Measurements from ENCODE around the gene CTIF. TPM values are rescaled to one million over a fixed set of nuclear protein-coding genes. Genes with fewer than 3 reads are reported as not detected.

CTIF gene
- polyA plus RNA-seq, 1 of the 3 experiments (the other 2 are of a cell fraction): 47.2 TPM

GRCh38 chr18:48608581-48608980 lies 69.8 kb downstream of the CTIF start:
- ChIA-PET POLR2A (no interaction called here), CTCF (interaction anchor here (1.5 kb wide), 2 partner anchors 14 to 133 kb away, joined by 3 to 6 read pairs; no protein-coding TSS in a partner anchor)
- Histone ChIP-seq H3K9me3 (no peaks in the 10 kb centered on the region), H3K4me1 (ENCODE audit: control insufficient read depth in 1 of 2, insufficient read depth in 2 of 2, low read depth in 1 of 2, low read length in 1 of 2) (peaks cover 25 to 45% of the 10 kb centered on the region in 2 experiments; a peak in 3 of 4 replicates), H3K4me3 (ENCODE audit: low read depth in 2 of 2, low read length in 1 of 2) (no peak overlapping the region), H3K36me3 (replicated peaks in 1 of 2; ENCODE audit: control insufficient read depth in 1 of 2, insufficient read depth in 2 of 2, low read length in 1 of 2) (no peaks in the 10 kb centered on the region), H3K9ac (no peak overlapping the region), H3K4me2 (no peak overlapping the region), H4K20me1 (ENCODE audit: insufficient read depth) (peaks cover 86% of the 10 kb centered on the region), H3K79me2 (ENCODE audit: insufficient read depth) (peaks cover 91% of the 10 kb centered on the region), H3K27me3 (ENCODE audit: insufficient read depth) (no peaks in the 10 kb centered on the region), H3F3A (replicated peaks; ENCODE audit: insufficient read depth) (no peaks in the 10 kb centered on the region), H3K9me2 (no peaks in the 10 kb centered on the region), H3K27ac (ENCODE audit: low read depth in 2 of 2, low read length in 1 of 2) (no peak overlapping the region), H2AFZ (ENCODE audit: low read depth) (no peak overlapping the region)
- no peak for DNase-seq
- 98% methylated on average over 5 of the region's 5 CpGs for WGBS (ENCODE audit: low lambda C conversion rate)
- TF ChIP-seq TCF12 (IDR thresholded peaks at IDR 0.05) (no peak), TAF1 (IDR thresholded peaks at IDR 0.05; ENCODE audit: borderline replicate concordance, low read depth, low read length) (no peak)

DNA sequence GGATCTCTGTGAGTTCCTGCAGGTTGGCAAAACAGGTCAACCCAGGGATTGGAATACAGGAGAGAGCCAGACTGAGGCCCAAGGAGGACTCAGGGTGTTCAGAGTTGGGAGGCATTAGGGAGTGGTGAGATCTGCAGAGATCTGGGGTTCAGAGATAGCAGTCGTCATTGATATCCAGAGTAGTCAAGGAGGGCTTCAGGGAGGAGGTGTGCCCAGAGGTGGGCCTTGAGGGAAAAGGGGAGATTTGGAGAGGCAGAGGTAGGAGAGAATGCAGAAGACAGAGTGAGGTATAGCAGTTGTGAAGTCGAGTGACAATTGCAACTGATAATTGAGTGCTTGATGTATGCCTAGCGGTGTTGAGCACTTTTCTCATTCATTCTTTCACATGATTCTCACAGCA lies 70.3 kb downstream of the CTIF start:
- Histone ChIP-seq H3K9me2 (no peaks in the 10 kb centered on the region), H3K79me2 (ENCODE audit: insufficient read depth) (peaks cover 95% of the 10 kb centered on the region), H4K20me1 (ENCODE audit: insufficient read depth) (peaks cover 92% of the 10 kb centered on the region), H3K27ac (ENCODE audit: low read depth in 2 of 2, low read length in 1 of 2) (no peak overlapping the region), H3K9me3 (no peaks in the 10 kb centered on the region), H3K27me3 (ENCODE audit: insufficient read depth) (no peaks in the 10 kb centered on the region), H2AFZ (ENCODE audit: low read depth) (no peak overlapping the region), H3K4me1 (ENCODE audit: control insufficient read depth in 1 of 2, insufficient read depth in 2 of 2, low read depth in 1 of 2, low read length in 1 of 2) (peaks cover 25 to 50% of the 10 kb centered on the region in 2 experiments; a peak in 3 of 4 replicates), H3K4me3 (ENCODE audit: low read depth in 2 of 2, low read length in 1 of 2) (no peak overlapping the region), H3K36me3 (replicated peaks in 1 of 2; ENCODE audit: control insufficient read depth in 1 of 2, insufficient read depth in 2 of 2, low read length in 1 of 2) (no peaks in the 10 kb centered on the region), H3F3A (replicated peaks; ENCODE audit: insufficient read depth) (no peaks in the 10 kb centered on the region), H3K4me2 (no peak overlapping the region), H3K9ac (no peak overlapping the region)
- ChIA-PET CTCF (interaction anchor here (1.5 kb wide), 1 partner anchor 14 kb away, joined by 3 read pairs; no protein-coding TSS in a partner anchor), POLR2A (no interaction called here)
- 96% methylated on average over 3 of the region's 3 CpGs for WGBS (ENCODE audit: low lambda C conversion rate)
- TF ChIP-seq CTCF (IDR thresholded peaks at IDR 0.05) (no peak), EZH2phosphoT487 (IDR thresholded peaks at IDR 0.05; ENCODE audit: borderline replicate concordance, low read depth) (no peak), RAD21 (IDR thresholded peaks at IDR 0.05; ENCODE audit: low read length) (no peak), IRF3 (IDR thresholded peaks at IDR 0.05; ENCODE audit: low read depth, low read length) (no peak), USF1 (IDR thresholded peaks at IDR 0.05; ENCODE audit: borderline replicate concordance, low read depth) (no peak), NRF1 (IDR thresholded peaks at IDR 0.05; ENCODE audit: low read depth, low read length) (no peak), REST (IDR thresholded peaks at IDR 0.05; ENCODE audit: low read depth, low read length) (no peak), RXRA (IDR thresholded peaks at IDR 0.05; ENCODE audit: borderline replicate concordance, low read depth) (no peak), RFX5 (IDR thresholded peaks at IDR 0.05; ENCODE audit: low read length) (no peak), RCOR1 (IDR thresholded peaks at IDR 0.05; ENCODE audit: low read length) (no peak), MXI1 (IDR thresholded peaks at IDR 0.05; ENCODE audit: low read depth, low read length) (no peak), GABPA (IDR thresholded peaks at IDR 0.05; ENCODE audit: low read depth) (no peak), EP300 (IDR thresholded peaks at IDR 0.05; ENCODE audit: borderline replicate concordance in 1 of 2, low read depth in 1 of 2, low read length in 1 of 2) (no peak)
- TF ChIP-seq, protein P1, sequence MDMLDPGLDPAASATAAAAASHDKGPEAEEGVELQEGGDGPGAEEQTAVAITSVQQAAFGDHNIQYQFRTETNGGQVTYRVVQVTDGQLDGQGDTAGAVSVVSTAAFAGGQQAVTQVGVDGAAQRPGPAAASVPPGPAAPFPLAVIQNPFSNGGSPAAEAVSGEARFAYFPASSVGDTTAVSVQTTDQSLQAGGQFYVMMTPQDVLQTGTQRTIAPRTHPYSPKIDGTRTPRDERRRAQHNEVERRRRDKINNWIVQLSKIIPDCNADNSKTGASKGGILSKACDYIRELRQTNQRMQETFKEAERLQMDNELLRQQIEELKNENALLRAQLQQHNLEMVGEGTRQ (IDR thresholded peaks at IDR 0.05; ENCODE audit: borderline replicate concordance, low read depth, low read length): no peak
- no peak for DNase-seq

All from SK-N-SH (cell line).